ENCODE data around the gene ATRX.
"Not testable (repeated sequence)": the region's sequence is repeated elsewhere in the genome, so short reads cannot be mapped to it uniquely, and the experiment has no call there.

Gene ATRX, protein sequence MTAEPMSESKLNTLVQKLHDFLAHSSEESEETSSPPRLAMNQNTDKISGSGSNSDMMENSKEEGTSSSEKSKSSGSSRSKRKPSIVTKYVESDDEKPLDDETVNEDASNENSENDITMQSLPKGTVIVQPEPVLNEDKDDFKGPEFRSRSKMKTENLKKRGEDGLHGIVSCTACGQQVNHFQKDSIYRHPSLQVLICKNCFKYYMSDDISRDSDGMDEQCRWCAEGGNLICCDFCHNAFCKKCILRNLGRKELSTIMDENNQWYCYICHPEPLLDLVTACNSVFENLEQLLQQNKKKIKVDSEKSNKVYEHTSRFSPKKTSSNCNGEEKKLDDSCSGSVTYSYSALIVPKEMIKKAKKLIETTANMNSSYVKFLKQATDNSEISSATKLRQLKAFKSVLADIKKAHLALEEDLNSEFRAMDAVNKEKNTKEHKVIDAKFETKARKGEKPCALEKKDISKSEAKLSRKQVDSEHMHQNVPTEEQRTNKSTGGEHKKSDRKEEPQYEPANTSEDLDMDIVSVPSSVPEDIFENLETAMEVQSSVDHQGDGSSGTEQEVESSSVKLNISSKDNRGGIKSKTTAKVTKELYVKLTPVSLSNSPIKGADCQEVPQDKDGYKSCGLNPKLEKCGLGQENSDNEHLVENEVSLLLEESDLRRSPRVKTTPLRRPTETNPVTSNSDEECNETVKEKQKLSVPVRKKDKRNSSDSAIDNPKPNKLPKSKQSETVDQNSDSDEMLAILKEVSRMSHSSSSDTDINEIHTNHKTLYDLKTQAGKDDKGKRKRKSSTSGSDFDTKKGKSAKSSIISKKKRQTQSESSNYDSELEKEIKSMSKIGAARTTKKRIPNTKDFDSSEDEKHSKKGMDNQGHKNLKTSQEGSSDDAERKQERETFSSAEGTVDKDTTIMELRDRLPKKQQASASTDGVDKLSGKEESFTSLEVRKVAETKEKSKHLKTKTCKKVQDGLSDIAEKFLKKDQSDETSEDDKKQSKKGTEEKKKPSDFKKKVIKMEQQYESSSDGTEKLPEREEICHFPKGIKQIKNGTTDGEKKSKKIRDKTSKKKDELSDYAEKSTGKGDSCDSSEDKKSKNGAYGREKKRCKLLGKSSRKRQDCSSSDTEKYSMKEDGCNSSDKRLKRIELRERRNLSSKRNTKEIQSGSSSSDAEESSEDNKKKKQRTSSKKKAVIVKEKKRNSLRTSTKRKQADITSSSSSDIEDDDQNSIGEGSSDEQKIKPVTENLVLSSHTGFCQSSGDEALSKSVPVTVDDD (N-terminal part only)

DNA sequence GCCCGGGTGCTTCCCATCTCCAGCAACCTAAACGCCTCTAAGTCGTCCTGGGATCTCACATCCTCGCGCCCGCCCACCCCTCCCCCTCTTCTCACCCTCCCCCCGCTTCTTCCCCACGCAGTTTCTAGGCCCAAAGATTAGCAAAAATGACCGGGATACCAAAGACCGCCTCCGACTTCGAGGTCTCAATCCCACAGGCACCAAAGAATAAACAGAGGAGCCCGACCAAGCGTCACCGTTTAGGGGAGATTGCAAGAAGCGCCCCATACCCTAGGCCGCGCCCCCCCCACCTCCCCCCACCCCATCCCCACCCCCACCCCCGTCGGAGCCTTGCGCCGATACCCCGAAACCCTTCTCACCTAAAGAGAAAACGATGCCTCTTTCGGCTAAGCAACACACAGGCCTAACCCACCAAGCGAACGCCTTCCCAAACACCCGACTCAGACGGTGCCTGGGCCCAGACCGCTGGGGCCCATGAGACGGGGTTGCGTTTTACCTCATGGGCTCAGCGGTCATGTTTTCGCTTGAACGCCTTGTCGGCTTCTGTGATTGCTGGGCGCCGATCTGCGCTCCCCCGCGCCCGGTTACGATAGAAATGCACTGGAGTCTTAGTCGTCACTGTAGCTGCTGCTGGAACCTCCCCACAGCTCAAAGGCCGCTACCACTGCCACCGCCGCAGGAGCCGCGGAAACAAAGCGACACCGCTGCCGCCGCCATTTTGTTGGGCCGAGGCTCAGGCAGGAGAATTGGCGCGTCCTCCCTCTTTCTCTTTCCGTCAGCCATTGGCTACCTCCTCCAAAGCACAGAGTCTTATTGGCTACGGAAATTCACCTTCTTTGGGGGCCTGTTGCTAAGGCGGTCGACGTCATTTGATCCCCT is at the start of gene ATRX:
Gene ATRX (minus strand): TSS at position 731 of the 879 bp plus-strand sequence. CDS start 215 bp downstream, at position 516.
- DNase-seq (ENCODE audit: low read depth in 2 of 2), result peak; percentile 56 to 60

DNA sequence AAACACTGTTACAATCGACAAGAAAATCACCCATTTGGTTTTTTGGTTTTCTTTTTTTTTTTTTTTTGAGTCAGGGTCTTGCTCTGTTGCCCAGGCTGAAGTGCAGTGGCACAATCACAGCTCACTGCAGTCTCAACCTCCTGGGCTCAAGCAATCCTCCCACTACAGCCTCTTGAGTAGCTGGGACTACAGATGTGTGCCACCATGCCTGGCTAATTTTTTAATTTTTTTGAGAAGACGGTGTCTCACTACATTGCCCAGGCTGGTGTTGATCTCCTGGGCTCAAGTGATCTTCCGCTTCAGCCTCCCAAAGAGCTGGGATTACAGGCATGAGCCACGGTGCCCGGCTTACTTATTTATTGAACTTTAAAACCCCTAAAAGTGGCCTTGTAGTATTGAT is 45.5 kb upstream of the ATRX start:
- not testable (repeated sequence) for DNase-seq (ENCODE audit: low read depth in 2 of 2)

DNA sequence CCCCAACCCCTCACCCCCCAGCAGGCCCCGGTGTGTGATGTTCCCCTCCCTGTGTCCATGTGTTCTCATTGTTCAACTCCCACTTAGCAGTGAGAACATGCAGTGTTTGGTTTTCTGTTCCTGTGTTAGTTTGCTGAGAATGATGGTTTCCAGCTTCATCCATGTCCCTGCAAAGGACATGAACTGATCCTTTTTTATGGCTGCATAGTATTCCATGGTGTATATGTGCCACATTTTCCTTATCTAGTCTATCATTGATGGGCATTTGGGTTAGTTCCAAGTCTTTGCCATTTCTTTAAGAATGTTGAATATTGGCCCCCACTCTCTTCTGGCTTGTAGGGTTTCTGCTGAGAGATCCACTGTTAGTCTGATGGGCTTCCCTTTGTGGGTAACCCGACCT is 36.0 kb upstream of the ATRX start:
- not testable (repeated sequence) for DNase-seq (ENCODE audit: low read depth in 2 of 2)

DNA sequence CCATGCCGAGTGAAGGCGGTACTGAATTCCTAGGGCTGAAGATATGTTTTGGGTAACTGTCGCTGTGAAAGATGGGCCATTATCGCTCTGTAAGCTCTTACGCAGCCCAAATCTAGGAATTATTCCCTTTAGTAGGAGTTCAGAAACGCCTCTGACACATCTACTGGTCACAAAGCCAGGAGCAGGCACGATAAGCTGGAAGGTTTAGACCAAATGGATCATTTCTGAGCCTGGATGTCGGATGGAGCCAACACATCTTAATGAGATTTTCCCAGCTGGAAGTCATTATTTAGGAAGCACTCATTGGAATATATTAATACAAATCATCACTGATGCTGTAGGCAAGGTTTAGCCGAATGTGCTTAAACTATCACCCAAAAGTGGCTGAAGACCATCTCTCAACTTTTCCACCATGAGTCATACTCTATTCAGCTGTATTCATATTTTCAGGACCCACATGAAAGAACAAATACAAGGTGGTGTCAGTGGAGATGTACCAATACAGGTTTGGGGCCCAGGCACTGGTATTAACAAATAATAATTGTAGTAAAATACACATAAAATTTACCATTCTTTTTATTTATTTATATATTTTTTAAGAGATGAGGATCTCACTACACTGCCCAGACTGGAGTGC is 34.2 kb upstream of the ATRX start:
- no peak for DNase-seq (ENCODE audit: low read depth in 2 of 2)

DNA sequence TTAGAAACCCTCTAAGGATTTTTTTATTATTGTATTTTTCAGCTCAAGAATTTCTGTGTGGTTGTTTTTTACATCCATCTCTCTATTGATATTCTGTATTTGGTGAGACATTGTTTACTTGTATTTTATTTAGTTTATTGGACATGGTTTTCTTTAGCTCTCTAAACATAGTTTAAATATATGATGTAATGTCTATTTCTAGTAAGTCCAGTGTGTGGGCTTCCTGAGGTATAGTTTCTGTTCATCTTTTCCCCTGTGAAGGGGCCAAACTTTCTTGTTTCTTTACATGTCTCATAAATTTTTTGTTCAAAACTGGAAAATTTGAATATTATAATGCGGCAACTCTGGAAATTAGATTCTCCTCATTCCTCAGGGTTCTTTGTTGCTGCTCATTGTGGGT is 28.2 kb upstream of the ATRX start:
- DNase-seq (ENCODE audit: low read depth in 2 of 2), result no peak

DNA sequence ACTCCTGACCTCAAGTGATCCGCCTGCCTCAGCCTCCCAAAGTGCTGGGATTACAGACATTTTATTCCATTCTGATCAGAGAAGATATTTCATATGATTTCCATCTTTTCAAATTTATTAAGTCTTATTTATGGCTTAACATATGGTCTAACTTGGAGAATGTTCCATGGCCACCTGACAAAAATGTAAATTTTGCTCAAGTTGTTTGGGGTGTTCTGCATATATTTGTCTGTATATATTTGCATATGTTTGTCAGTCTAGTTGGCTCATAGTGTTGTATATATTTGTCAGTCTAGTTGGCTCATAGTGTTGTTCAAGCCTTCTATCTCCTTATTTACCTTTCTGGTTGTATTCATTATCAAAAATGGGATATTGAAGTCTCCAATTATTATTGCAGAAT is 16.2 kb upstream of the ATRX start:
- DNase-seq (ENCODE audit: low read depth in 2 of 2), result no peak

DNA sequence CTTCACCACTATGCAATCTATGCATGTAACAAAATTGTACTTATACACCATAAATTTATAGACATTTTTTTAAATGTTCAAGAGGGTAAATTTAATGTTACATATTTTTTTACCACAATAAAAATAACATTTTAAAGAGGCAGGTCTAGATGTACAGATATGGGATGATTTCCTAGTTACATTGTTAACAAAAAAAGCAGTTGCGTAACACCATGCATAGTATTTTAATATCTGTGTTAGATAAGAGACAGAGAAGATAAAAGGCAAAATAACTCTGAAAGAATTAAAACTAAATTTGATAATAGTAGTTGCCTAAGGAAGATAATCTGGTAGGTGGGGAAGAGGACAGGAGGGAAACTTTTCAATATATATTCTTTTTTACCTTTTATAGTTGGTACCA is 9.1 kb upstream of the ATRX start:
- DNase-seq (ENCODE audit: low read depth in 2 of 2), result no peak

DNA sequence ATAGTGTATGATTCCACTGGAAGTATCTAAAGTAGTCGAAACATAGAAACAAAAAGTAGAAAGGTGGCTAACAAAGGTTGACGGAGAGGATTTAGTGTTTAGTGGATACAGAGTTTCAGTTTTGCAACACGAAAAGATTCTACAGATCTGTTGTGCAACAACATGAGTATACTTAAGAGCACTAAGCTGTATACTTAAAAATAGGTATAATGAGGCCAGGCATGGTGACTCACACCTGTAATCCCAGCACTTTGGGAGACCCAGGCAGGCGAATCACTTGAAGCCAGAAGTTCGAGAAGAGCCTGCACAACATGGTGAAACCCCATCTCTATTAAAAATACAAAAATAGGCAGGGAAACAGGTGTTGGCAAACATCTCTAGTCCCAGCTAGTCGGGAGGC is 7.9 kb upstream of the ATRX start:
- no peak for DNase-seq (ENCODE audit: low read depth in 2 of 2)

DNA sequence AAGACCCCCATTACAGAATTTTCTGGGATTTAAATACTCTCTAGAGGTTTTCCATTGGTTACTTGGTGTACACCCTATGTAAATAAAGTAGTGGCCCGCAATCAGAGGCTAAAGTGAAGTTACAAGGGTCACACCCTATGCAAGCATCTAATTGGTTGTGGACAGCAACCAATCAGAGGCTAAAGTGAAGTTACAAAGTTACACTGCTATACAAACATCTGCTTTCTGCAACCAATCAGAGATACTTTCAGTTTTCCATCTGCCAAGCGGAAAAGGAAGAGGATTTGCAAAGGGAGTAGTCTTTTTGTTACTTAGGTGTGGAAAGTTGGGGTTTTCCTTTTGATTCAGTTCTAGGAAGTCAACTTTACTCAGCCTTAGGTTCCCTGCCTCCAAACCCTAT is 2.0 kb upstream of the ATRX start:
- no peak for DNase-seq (ENCODE audit: low read depth in 2 of 2)

DNA sequence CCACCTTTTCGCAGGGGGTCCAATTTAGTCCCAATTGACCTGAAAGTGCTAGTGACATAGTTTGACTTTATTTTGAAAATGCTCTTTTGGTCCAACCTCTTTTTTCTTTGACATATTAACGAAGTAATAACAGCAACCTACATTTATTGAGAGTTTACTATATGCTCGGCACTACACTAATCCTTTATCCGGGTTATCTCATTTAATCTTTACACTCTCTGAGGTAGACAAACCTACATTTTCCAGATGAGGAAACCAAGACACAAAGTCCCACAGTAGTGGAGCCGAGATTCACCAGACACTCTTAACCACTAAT is 307 bp upstream of the ATRX start:
- DNase-seq (ENCODE audit: low read depth in 2 of 2), result no peak

DNA sequence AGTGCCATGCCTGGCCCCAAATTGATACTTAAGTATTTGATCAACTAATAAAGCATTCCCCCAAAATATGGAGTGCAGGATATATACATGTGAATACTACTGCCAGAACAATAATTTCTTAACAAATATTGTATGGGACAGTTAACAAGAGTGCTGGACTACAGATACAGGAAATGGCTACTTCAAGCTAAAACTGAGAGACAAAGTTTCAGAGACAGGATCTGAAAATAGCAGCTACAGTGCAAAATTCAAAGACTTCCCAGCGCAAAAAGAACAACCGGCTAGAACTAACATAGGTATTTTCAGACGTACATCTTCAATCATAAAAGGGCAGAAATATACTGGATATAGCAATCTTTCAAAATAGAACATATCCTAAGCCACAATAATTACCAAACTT is 6.3 kb downstream of the ATRX start:
- no peak for DNase-seq (ENCODE audit: low read depth in 2 of 2)

DNA sequence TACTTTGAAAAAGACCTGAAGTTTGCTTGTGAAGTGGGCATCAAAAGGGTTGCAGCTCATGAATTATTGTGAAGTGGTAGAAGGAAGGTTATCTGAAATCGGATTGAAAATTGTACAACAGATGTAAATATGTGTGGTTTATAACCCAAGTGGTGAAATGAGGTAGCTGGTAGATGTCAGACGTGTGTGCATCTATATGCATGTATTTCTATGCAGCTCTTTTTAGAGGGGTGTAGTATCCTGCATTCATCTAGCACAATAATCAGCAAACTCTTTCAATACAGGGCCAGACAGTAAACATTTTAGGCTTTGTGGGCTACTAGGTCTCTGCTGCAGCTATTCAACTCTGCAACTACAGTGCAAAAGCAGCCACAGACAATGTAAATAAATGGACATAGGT is 9.4 kb downstream of the ATRX start:
- DNase-seq (ENCODE audit: low read depth in 2 of 2), result no peak

DNA sequence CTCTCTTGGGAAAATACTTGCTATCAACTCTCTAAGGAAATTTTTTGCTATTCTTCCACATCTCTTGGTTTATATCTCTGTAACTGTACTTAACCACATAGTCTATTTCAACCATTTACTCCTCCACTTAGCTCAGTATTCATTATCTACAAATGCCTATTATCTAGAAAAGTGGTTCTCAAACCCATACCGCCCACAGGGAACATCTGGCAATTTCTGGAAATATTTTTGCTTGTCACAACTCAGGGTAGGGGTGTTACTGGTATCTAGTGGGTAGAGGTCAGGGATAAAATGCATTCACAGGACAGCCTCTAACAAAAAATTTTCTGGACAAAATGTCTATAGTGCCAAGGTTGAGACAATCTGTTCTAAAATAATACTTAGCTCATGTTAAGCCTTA is 14.4 kb downstream of the ATRX start:
- no peak for DNase-seq (ENCODE audit: low read depth in 2 of 2)

DNA sequence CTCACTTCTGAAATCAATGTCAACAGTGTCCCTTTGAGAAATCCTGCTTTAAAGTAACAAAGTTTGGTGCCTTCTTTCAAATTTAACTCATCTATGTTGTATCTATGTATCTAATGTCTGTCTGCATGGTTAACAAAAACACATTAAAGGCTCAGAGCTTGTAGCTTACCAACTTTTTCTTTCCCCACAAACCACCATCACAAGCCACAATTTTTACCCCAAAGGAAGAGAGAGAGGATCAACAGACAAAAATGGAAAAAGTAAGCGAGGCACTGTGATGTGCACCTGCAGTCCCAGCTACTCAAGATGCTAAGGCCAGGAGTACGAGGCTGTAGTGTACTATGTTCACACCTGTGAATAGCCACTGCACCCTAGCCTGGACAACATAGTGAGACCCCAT is 17.2 kb downstream of the ATRX start:
- no peak for DNase-seq (ENCODE audit: low read depth in 2 of 2)

DNA sequence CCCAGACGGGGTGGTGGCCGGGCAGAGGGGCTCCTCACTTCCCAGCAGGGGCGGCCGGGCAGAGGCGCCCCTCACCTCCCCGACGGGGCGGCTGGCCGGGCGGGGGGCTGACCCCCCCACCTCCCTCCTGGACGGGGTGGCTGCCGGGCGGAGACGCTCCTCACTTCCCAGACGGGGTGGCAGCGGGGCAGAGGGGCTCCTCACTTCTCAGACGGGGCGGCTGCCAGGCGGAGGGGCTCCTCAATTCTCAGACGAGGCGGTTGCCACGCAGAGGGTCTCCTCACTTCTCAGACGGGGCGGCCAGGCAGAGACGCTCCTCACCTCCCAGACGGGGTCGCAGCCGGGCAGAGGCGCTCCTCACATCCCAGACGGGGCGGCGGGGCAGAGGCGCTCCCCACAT is 19.8 kb downstream of the ATRX start:
- not testable (repeated sequence) for DNase-seq (ENCODE audit: low read depth in 2 of 2)

DNA sequence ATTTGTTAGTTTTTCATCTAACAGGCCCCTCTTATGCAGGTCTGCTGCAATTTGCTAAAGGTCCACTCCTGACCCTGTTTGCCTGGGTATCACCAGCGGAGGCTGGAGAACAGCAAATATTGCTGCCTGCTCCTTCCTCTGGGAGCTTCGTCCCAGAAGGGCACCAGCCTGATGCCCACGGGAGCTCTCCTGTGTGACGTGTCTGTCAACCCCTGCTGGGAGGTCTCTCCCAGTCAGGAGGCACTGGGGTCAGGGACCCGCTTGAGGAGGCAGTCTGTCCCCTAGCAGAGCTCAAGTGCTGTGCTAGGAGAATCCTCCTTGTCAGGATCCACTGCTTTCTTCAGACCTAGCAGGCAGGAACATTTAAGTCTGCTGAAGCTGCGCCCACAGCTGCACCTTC is 30.5 kb downstream of the ATRX start:
- DNase-seq (ENCODE audit: low read depth in 2 of 2), result no peak

DNA sequence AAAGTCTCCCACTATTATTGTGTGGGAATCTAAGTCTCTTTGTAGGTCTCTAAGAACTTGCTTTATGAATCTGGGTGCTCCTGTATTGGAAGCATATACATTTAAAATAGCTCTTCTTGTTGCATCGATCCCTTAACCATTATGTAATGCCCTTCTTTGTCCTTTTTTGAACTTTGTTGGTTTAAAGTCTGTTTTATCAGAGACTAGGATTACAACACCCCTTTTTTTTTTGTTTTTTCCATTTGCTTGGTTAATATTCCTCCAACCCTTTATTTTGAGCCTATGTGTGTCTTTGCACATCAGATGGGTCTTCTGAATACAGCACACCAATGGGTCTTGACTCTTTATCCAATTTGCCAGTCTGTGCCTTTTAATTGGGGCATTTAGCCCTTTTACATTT is 32.1 kb downstream of the ATRX start:
- DNase-seq (ENCODE audit: low read depth in 2 of 2), result not testable (repeated sequence)

DNA sequence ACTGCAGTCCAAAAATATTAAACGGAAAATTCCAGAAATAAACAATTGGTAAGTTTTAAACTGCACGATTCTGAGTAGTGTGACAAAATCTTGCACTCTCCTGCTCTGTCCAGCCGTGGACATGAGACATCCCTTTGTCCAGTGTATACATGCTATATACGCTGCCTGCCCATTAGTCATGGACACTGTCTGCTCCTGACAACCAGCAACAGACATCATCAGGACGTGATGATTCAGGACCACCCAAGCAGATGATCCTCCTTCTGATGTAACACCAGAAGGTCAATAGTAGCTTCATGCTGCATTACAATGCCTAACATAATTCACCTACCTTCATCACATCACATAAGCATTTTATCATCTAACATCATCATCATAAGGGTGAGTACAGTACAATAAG is 36.3 kb downstream of the ATRX start:
- DNase-seq (ENCODE audit: low read depth in 2 of 2), result no peak

DNA sequence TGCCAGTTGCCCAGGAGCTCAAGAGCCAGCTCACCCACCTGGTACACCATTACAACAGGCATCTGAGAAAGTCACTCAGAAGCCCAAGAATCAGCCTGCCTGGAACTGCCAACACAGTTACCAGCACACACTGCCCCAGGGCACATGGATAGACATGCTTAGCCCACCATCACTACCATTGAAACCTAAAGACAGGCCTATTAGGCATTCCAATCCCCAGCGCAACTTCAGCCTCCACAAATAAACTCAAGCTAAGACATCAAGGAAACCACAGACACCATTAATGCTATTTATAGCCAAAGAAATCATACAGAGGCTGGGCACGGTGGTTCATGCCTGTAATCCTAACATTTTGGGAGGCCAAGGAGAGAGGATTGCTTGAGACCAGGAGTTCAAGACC is 42.3 kb downstream of the ATRX start:
- DNase-seq (ENCODE audit: low read depth in 2 of 2), result no peak

DNA sequence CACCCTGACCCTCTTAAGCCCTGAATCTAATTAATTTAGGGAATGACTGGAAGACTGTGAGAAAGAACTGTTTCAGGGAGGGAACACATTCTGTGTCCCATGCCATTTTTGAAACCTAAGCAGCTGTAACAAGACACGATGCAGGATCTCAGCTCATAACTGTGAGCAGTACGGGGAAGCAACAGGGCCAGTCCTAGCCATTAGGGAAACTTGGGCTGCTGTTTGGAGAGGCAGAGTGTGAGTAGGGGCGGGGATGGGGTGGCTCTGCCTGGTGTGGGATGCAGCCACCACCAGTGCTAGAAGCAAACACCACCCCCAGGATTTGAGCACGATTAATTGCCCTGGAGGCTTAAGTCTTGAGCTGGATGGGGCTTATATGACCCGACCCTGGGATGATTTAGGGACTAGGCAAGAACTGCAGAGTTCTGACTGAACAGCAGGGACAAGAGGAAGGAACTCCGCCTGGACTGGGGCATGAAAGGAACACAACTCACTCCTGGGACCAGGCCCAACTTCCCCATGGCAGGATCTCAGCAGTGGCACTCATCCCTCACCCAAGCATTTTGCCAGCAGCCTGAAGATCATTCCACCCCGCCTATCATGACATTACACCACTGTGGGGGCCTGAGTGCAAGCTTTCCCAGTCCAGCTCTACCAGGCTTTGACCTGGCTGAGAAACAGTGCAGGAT is 43.1 kb downstream of the ATRX start:
- no peak for DNase-seq (ENCODE audit: low read depth in 2 of 2)

All from stimulated activated CD4-positive, alpha-beta T cell treated with anti-CD3 and anti-CD28 coated beads, Interleukin-15, amount 100 ng/mL, for 48 hours (primary cell).